Kidney tubule cell (primary cell): Measurements from ENCODE around the gene ZSCAN1.
"Not testable (repeated sequence)": the region's sequence is repeated elsewhere in the genome, so short reads cannot be mapped to it uniquely, and the experiment has no call there.

ENCODE experiments used
- DNase-seq: peaks from one replicate; pipeline ENCODE4 v3.0.0-alpha.2; 2018; ENCODE audit warnings: low spot score

Gene ZSCAN1

GRCh38 chr19:58033741-58034476 is at the start of gene ZSCAN1:
ZSCAN1 (plus strand) TSS chr19:58034025; CDS start chr19:58037837, 3,812 bp downstream.
- DNase-seq, result peak; percentile 84

GRCh38 chr19:57992841-57993240 is 41.0 kb upstream of the ZSCAN1 start:
- DNase-seq, result no peak

- no peak for DNase-seq
These were observed 33.1 kb upstream of the ZSCAN1 start for GRCh38 chr19:58000677-58001076.

GRCh38 chr19:58001895-58002369 is 31.9 kb upstream of the ZSCAN1 start:
- DNase-seq, result peak; percentile 6

DNA sequence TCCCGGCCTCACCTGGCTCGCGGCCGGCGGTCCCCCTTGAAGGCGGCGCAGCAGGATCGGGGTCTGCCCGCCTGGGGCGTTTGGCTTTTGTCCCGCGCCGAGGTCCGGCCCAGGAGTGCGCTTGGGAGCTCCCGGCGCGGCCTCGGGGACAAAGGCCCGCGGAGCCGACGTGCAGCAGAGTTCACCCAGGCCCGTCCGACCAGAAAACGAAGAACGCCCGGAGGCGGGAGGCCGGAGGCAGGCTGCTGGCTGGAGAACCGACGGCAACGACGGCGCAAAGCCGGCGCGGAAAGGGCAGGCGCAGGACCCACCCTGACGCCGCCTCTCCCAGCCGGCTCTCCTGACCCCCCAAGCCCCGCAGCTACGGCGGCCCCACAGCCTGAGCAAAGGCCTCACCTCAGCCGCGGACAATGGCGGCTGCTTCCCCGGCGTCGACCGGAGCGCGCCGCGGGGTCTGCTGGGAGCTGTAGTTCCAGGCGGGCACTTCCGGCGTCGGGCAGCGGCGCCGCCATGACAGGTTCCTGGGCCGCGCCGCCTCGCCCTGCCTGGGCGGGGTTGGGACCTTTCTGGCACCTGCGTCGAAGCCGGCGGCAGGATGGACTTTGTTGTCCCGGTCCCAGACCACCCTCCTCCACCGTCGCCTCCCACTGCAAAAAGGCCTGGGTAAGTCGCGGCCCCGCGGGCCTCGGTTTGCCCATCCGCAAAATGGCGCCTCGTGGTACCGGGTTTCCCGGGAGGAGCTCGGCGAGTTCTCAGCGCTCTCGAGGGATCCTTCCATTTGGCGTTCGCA is 31.2 kb upstream of the ZSCAN1 start, which contains the start of gene ZNF606:
Gene ZNF606, minus strand, starts transcription at position 437 of the 790 bp plus-strand sequence. CDS start 1,501 bp downstream, outside the sequence.
- DNase-seq, result peak; percentile 89

DNA sequence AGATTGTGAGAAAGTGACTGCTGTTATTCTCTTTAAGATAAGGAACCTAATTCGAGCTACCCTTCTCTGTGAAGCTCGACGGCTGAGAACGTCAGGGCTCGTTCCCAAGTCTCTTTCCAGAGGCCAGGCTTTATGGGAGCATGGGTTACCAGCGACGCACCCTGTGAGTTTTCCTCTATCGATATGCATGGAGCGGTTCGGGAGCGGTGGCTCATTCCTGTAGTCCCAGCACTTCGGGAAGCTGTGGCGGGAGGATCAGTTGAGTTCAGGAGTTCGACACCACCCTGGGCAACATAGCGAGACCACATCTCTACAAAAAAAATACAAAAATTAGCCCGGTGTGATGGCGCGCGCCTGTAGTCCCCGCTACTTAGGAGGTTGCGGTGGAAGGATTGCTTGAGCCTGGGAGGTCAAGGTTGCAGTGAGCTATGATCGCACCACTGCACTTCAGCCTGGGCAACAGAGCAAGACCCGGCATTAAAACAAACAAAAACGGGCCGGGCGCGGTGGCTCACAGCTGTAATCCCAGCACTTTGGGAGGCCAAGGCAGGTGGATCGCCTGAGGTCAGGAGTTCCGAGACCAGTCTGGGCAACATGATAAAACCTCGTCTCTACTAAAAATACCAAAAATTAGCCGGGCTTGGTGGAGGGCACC is 30.5 kb upstream of the ZSCAN1 start:
- no peak for DNase-seq

DNA sequence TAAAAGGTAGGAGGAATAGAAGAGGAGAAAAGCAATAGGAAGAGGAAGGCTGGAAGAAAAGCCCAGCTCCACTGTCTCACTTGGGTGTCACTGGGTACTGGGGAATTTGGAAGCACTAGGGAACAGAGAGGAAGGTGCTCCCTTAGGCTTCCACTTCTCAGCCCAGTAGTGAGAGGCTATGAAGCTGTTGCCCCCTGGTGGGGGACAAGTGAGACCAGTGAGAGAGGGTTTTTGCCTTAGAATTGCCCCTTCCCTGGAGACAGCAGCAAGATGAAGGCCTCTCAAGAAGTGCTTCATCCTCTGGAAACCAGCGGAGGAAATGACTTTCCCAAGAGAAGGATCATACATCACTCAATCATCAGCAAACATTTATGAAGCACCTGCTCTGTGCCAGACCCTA is 26.5 kb upstream of the ZSCAN1 start:
- no peak for DNase-seq

- DNase-seq, result not testable (repeated sequence)
These were observed 24.9 kb upstream of the ZSCAN1 start for GRCh38 chr19:58008877-58009276.

DNA sequence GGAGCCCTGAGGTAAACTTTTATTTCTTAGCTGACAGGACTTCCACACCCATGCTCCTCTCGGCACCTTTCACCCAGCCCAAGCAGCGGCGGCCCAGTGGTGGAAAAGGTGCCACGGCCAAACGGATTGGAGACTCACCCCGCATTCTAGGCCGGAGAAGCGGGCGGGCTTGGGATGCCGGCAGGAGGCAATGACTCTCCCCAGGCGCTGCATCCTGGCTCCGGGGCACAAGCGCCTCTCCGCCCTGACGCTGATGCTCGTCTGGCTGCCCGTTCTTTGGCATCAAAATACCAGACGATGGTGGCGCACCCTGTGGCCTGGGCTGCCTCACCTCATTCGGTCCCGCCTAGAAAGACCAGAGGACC is 24.5 kb upstream of the ZSCAN1 start:
- DNase-seq, result no peak

DNA sequence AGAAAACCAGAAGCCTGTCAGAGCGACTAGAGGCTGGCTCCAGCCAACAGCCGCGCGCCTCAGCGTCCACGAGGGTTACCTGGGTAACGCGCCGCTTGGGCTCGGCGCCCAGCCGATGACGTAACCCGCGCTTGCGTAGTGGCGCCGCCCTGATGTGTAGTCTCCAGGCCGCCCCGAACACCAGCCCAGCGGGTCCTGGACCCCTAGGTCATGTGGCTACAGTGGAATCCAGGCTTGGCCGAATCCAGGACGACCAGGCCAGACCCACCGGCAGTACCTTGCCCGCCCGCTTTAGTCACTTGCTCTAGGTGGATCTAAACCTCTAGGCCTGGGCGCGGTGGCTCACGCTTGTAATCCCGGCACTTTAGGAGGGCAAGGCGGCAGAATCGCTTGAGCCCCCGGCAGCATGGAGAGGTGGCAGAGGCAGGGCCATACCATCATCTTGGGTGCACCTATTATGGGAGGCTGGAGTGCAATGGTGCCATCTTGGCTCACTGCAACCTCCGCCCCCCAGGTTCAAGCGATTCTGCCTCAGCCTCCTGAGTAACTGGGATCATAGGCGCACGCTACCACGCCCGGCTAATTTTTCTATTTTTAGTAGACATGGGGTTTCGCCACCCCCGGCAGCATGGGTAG is 24.0 kb upstream of the ZSCAN1 start:
- peak; percentile 79 for DNase-seq

- no peak for DNase-seq
These were observed 23.3 kb upstream of the ZSCAN1 start for GRCh38 chr19:58010507-58010906.

- DNase-seq, result no peak
These were observed 19.7 kb upstream of the ZSCAN1 start for GRCh38 chr19:58014141-58014540.

- DNase-seq, result no peak
These were observed 13.7 kb upstream of the ZSCAN1 start for GRCh38 chr19:58020129-58020528.

- DNase-seq, result peak; percentile 35
These were observed 12.1 kb upstream of the ZSCAN1 start for GRCh38 chr19:58021541-58022282.

- DNase-seq, result no peak
These were observed 11.6 kb upstream of the ZSCAN1 start for GRCh38 chr19:58022283-58022660.

DNA sequence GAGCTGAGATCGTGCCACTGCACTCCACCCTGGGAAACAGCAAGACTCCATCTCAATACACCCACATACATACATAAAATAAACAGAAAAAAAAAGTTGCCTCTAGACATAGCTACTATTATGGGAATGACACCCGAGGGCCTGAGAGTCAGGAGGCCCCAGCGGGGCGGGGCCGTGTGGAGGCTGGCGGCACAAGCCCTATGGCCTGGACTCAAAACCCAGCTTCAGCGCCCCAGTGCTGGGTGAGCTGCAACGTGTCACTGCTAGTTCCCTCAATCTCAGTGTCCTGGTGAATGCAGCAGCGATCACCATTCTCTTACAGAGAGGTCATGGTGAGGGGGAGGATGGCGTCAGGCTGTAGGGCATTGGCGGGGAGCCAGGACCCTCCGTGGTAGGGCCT is 9.2 kb upstream of the ZSCAN1 start:
- DNase-seq, result no peak

DNA sequence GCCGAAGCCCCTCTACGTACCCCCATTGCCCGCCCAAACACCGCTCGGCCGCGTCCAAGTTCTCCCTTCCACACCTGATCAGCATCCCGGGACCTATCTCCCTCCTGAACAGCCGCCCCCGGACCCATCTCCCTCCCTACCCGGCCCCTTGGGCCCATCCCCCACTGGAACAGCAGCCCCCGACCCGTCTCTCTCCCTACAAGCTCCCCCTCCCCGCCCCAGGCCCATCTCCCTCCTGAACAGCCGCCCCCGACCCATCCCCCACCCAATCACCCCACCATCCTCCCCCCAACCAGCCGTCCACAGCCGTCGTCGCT is 610 bp downstream of the ZSCAN1 start:
- no peak for DNase-seq

- DNase-seq, result no peak
These were observed 2.0 kb downstream of the ZSCAN1 start for GRCh38 chr19:58035863-58036262.

- DNase-seq, result no peak
These were observed 4.3 kb downstream of the ZSCAN1 start for GRCh38 chr19:58037927-58038687.

GRCh38 chr19:58038688-58039204 is 4.9 kb downstream of the ZSCAN1 start:
- DNase-seq, result no peak
